ENCODE data around the gene HCLS1.
"Not testable (repeated sequence)": the region's sequence is repeated elsewhere in the genome, so short reads cannot be mapped to it uniquely, and the experiment has no call there.

HCLS1 gene

DNA sequence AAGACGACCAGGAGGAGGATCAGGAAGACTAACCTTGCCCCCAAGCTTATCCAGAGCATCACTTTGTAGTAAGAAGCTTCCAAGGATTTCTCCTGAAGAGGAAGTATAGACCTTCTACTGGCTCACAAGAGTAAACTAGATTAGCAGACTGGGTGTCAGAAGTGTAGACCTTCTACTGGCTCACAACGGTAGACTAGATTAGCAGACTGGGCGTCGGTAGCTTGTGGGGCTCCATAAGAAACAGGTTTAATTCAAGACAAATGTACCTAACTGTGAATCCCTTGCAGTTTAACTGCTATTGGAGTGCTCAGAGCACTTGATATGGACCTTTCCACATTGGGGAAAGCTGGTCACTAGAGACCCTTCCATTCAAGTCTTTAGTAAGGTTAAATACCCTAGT is 54.6 kb downstream of the HCLS1 start:
- H2AFZ ChIP-seq (ENCODE audit: low read depth, low read length), result no peak overlapping the region
- H3K4me2 ChIP-seq (ENCODE audit: insufficient read depth, low read length), result no peak overlapping the region
- no peaks in the 10 kb centered on the region for H3K4me1 ChIP-seq (ENCODE audit: insufficient read depth, low read length)
- no peak overlapping the region for H3K27ac ChIP-seq (ENCODE audit: low read length)
- H3K36me3 ChIP-seq (ENCODE audit: insufficient read depth, low read length), result no peaks in the 10 kb centered on the region
- ATAC-seq (ENCODE audit: insufficient read depth, low read depth) (no peak), DNase-seq (no peak)
- no peaks in the 10 kb centered on the region for H3K27me3 ChIP-seq (ENCODE audit: insufficient read depth, low read length, poor library complexity)
- no peak overlapping the region for H3K9ac ChIP-seq (ENCODE audit: low read depth, low read length)
- TF ChIP-seq, protein P1, sequence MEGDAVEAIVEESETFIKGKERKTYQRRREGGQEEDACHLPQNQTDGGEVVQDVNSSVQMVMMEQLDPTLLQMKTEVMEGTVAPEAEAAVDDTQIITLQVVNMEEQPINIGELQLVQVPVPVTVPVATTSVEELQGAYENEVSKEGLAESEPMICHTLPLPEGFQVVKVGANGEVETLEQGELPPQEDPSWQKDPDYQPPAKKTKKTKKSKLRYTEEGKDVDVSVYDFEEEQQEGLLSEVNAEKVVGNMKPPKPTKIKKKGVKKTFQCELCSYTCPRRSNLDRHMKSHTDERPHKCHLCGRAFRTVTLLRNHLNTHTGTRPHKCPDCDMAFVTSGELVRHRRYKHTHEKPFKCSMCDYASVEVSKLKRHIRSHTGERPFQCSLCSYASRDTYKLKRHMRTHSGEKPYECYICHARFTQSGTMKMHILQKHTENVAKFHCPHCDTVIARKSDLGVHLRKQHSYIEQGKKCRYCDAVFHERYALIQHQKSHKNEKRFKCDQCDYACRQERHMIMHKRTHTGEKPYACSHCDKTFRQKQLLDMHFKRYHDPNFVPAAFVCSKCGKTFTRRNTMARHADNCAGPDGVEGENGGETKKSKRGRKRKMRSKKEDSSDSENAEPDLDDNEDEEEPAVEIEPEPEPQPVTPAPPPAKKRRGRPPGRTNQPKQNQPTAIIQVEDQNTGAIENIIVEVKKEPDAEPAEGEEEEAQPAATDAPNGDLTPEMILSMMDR (IDR thresholded peaks at IDR 0.05; ENCODE audit: borderline replicate concordance, extremely low read depth, low read length, poor library complexity, severe bottlenecking), result no peak
- no peaks in the 10 kb centered on the region for H4K20me1 ChIP-seq (ENCODE audit: insufficient read depth, low read length)
- no peaks in the 10 kb centered on the region for H3K9me3 ChIP-seq (ENCODE audit: insufficient read depth, low read length, severe bottlenecking)
- no peak overlapping the region for H3K4me3 ChIP-seq (ENCODE audit: low read depth in 1 of 2, low read length in 2 of 2)
- H3K79me2 ChIP-seq (ENCODE audit: insufficient read depth, low read length), result no peaks in the 10 kb centered on the region

DNA sequence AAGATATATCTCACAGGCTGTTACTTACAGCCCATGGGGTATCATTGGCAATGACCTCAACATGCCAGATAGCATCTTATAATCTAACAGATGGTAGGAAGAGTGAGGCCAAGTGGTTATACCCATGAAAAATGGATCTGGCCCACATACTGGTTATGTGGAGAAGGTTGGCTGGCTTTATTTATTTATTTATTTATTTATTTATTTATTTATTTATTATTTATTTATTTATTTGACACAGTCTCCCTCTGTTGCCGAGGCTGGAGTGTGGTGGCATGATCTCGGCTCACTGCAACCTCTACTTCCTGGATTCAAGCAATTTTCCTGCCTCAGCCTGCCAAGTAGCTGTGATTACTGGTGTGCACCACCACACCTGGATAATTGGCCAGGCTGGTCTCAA is 55.9 kb downstream of the HCLS1 start:
- no peaks in the 10 kb centered on the region for H3K9me3 ChIP-seq (ENCODE audit: insufficient read depth, low read length, severe bottlenecking)
- no peaks in the 10 kb centered on the region for H3K79me2 ChIP-seq (ENCODE audit: insufficient read depth, low read length)
- no peak overlapping the region for H3K4me2 ChIP-seq (ENCODE audit: insufficient read depth, low read length)
- no peak overlapping the region for H3K4me3 ChIP-seq (ENCODE audit: low read depth in 1 of 2, low read length in 2 of 2)
- no peak overlapping the region for H2AFZ ChIP-seq (ENCODE audit: low read depth, low read length)
- no peaks in the 10 kb centered on the region for H4K20me1 ChIP-seq (ENCODE audit: insufficient read depth, low read length)
- no peaks in the 10 kb centered on the region for H3K27me3 ChIP-seq (ENCODE audit: insufficient read depth, low read length, poor library complexity)
- H3K36me3 ChIP-seq (ENCODE audit: insufficient read depth, low read length), result no peaks in the 10 kb centered on the region
- DNase-seq (no peak), ATAC-seq (ENCODE audit: insufficient read depth, low read depth) (no peak)
- H3K27ac ChIP-seq (ENCODE audit: low read length), result no peak overlapping the region
- no peaks in the 10 kb centered on the region for H3K4me1 ChIP-seq (ENCODE audit: insufficient read depth, low read length)
- TF ChIP-seq, protein P1 (IDR thresholded peaks at IDR 0.05; ENCODE audit: borderline replicate concordance, extremely low read depth, low read length, poor library complexity, severe bottlenecking), result no peak
- no peak for TF ChIP-seq EZH2 (IDR thresholded peaks at IDR 0.05; ENCODE audit: borderline replicate concordance, low read depth, low read length, severe bottlenecking)
- H3K9ac ChIP-seq (ENCODE audit: low read depth, low read length), result no peak overlapping the region

DNA sequence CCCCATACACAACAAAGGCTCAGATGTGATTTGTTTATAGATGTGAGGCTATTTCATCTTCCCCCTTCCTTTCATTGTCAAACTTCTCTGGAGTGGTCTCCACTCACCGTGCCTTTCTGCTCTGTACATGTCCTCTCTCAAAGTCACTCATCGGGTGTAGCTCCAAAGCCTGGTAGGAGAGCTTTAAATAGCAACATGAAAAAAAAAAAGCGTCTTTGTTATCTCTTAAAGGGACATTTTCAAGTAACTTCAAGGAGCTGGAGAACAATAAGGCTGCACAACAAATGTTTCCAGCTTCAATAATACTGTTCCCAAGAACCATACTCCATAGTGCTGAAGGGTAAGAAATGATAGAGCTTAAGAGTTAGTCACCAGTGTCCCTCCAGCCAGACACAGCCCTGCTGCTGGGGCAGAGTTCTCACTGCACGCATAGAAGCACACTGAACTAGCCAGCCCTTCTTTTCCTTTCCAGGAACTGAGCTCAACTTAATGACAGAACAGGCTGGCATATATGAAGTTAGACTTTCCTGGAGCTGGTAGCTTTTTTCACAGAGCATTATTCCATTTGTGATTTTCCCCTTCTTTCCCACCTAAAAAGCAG is 59.4 kb downstream of the HCLS1 start:
- Histone ChIP-seq H2AFZ (ENCODE audit: low read depth, low read length) (no peak overlapping the region), H3K27ac (ENCODE audit: low read length) (no peak overlapping the region), H3K9ac (ENCODE audit: low read depth, low read length) (no peak overlapping the region), H4K20me1 (ENCODE audit: insufficient read depth, low read length) (no peaks in the 10 kb centered on the region), H3K4me3 (ENCODE audit: low read depth in 1 of 2, low read length in 2 of 2) (no peak overlapping the region), H3K4me1 (ENCODE audit: insufficient read depth, low read length) (no peaks in the 10 kb centered on the region), H3K27me3 (ENCODE audit: insufficient read depth, low read length, poor library complexity) (no peaks in the 10 kb centered on the region), H3K79me2 (ENCODE audit: insufficient read depth, low read length) (no peaks in the 10 kb centered on the region), H3K4me2 (ENCODE audit: insufficient read depth, low read length) (no peak overlapping the region), H3K36me3 (ENCODE audit: insufficient read depth, low read length) (no peaks in the 10 kb centered on the region), H3K9me3 (ENCODE audit: insufficient read depth, low read length, severe bottlenecking) (no peaks in the 10 kb centered on the region)
- ATAC-seq (ENCODE audit: insufficient read depth, low read depth) (no peak), DNase-seq (no peak)
- TF ChIP-seq, protein P1 (IDR thresholded peaks at IDR 0.05; ENCODE audit: borderline replicate concordance, extremely low read depth, low read length, poor library complexity, severe bottlenecking), result no peak
- no peak for TF ChIP-seq EZH2 (IDR thresholded peaks at IDR 0.05; ENCODE audit: borderline replicate concordance, low read depth, low read length, severe bottlenecking)

DNA sequence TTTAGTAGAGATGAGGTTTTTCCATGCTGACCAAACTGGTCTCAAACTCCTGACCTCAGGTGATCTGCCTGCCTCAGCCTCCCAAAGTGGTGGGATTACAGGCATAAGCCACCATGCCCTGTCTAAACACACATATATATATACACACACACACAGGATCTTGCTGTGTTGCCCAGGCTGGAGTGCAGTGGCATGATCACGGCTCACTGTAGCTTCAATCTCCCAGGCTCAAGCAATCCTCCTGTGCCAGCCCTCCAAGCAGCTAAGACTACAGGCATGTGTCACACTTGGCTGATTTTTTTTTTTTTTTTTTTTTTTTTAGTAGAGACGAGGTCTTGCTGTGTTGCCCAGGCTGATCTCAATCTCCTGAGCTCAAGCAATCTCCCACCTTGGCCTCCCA is 60.8 kb downstream of the HCLS1 start:
- not testable (repeated sequence) for H3K79me2 ChIP-seq (ENCODE audit: insufficient read depth, low read length); H2AFZ ChIP-seq (ENCODE audit: low read depth, low read length); H4K20me1 ChIP-seq (ENCODE audit: insufficient read depth, low read length); H3K4me1 ChIP-seq (ENCODE audit: insufficient read depth, low read length); H3K27ac ChIP-seq (ENCODE audit: low read length); DNase-seq; H3K27me3 ChIP-seq (ENCODE audit: insufficient read depth, low read length, poor library complexity); H3K9me3 ChIP-seq (ENCODE audit: insufficient read depth, low read length, severe bottlenecking); H3K4me3 ChIP-seq (ENCODE audit: low read depth in 1 of 2, low read length in 2 of 2); ATAC-seq (ENCODE audit: insufficient read depth, low read depth); H3K4me2 ChIP-seq (ENCODE audit: insufficient read depth, low read length); H3K36me3 ChIP-seq (ENCODE audit: insufficient read depth, low read length); H3K9ac ChIP-seq (ENCODE audit: low read depth, low read length)
